NCI-H2171 treated with DMSO at 0.1 percent for 48 hours (cell line): Measurements from ENCODE around the gene ADAMTS12.

Experiments
- DNase-seq: peaks from one replicate; lab custom pipeline; 2025; lab: John Stamatoyannopoulos, UW

Gene ADAMTS12

DNA sequence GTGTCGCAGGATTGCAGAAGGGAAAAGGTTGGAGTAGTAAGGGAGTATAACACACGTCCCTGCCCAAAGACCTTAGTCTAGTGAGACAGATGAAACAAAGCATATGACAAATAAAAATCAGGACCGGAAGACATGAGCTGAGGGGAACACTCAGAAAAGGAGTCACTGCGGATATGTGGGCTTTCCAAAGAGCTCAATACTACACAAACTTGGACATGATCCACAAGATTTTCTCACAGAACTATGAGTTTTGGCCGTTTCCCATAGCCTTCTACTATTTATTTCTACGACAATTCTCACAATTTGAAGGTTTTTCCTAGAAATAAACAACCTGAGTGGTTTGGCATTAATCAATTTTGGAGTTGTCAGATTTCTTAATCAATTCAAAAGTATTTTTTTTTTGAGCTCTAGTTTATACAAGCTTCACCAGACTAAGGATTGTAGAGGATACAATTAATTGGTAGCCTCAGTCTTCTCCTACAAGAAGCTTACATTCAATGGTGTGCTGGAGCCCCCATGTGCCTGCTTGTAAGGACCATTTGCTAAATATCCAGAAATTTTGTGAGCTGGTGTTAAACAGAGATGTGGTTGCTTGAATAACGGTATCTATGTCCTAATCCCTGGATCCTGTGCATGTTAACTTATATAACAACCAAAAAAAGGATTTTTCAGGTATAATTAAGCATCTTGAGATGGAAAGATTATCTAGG lies 91.4 kb downstream of the ADAMTS12 start:
- DNase-seq: no peak

DNA sequence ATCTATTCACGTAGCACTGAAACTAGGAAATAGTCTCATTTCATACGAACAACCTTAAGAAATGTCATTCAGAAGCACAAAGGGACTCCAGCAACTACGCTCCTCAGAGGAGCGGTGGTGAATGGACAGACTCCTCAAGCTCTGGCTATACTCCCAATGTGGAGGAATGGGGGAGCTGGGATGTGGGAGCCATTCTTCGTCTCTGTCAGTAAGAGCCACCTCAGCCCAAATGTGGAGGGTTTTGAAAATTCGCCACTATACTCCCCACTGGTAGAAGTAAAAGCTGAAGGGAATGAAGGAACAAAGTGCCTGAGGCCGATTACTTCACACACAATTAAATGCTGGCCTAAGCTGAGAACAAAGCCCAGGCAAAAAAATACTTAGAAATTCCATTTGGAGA lies 96.3 kb downstream of the ADAMTS12 start:
- no peak for DNase-seq

DNA sequence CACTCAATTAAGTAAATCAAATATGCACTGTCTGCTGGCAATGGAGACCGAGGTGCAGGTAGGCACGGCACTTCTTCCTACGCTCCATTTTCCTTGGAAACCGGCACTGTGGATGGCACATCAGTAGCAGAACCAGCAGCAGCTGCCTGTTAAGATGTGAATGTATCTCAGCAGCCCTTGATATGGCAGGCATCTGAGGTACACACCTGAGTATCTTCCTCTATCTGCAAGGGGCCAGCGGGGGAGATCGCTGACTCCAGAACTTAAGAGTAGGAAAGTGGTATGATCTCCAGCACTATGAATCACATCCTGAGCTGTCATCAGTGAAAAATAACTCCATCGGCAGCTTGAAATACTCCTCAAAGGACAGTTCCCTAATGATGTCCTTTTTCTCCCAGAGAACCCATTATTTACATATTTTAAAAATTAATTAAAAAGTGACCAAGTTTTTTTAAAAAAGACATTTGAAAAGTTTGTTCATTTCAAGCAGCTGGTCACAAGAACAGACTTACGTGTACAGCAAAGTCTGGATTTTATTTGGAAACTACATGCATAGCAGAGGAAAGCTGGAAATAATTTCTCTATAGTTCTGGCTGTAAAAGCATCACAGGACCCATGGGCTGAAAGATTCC lies 97.1 kb downstream of the ADAMTS12 start:
- DNase-seq: no peak

DNA sequence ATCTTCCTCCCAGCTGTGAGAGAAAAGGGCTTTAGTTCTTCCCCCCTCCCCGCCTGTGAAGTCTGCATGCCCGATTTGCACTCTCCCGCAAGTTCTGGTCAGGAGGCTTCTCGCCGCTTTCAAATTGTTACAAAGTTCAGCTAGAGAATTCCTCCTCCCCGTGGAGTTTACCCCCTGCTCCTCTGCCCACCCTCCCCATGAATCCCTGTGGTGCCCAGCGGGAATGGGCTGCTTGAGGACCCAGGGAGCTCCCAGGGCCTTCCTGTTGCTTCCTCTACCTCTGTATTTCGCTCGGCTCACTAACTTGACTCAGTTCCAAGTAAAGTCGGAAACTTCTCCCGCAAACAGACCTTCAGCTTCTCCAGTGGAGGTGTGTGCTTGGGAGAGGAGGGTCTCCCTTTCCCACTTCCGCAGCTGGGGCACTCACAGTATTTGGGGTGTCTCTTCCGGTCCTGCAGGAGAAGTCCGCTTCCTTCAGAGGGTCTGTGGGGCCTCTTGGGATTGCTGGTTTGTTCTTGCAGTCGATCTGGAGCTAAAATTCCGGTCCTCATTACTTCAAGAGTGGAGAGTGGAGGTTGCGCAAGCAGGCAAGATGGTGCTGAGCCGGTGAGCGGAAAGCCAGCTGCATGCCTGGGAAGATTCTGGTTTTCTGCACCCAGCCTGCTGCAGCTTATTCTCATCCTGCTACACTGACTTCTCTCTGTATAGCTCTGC lies 97.8 kb downstream of the ADAMTS12 start:
- DNase-seq: no peak

DNA sequence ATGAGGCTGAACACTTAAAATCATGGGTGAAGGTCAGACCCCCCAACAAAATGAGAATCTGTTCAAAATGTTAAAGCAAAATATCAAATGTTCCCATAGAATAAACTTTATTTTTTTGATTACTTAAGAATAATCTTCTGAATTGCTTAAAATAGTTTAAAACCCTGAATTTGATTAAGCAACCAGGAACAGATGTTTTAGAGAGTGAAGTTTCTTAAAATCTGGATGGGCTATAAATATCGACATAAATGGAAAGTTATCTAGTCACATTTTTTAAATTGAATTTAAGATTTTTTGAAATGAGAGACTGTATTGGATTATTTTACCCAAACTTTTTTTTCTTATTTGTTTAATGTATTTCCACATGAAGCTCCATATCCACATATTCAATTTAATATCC lies 98.5 kb downstream of the ADAMTS12 start:
- DNase-seq: no peak

DNA sequence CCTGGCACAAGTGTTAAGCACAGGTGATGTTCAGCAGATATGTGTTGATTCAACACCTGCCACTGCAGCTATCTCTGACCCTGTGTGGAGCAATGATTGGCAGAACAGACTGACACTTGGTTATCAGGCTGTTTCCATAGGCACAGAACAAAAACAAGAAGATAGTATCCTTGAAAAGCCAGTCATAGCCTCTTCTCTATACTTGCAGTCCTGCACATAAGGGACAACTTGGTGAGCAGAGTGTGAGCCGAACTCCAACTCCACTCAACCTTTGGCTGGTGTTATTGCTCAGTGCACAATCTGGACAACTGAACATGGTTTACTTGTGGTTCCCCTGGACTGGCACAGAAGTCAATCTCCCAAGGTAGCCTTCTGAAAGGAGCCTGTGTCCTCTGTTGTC lies 99.2 kb downstream of the ADAMTS12 start:
- DNase-seq: no peak

DNA sequence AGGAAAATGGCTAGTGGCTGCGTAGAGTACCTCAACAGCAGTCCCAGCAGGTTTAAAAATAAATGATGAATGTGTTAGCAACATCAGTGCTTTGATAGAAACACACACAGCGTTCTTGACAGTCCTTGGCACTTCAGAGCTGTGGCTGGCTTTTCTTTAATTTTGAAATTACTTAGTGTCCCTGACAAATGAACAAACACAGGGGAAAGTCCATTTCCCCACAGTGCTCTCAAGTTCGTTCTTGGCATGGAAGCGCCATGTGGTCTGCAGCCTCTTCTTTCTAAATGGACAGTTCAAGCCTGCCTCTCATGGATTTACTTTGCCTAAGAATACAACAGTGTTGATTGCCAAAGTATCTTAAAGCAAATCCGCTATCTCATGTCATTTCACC lies 102.2 kb downstream of the ADAMTS12 start:
- DNase-seq: no peak

DNA sequence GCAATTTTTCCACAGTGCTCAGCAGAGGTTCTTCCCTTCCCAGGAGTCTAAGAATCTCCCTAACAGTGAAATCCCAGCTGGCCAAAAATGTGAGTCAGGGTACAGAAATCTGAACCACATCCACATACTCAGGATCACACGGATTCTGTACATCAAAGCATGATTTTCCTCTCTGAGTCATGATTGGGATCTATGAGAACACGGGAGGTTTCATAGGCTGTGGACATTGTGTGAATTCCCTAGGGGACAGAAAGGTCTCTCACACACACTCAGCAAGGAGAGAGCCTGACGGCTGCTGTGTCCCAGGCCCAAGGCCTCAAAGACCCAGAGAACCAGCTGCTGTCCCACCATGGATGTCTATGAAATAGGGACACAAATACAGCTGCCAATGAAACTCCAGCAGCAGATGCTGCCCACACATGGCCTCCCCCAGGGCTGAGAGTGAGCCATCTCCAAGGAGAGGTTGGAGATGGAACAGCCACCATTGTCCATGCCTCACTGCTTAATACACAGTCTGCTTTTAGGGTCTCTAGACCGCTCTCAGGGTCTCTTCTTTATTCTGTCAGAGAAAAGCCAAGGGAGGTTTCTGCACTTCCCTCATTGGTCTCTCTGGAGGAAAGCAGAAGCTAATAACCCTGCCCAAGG lies 102.7 kb downstream of the ADAMTS12 start:
- DNase-seq: no peak

DNA sequence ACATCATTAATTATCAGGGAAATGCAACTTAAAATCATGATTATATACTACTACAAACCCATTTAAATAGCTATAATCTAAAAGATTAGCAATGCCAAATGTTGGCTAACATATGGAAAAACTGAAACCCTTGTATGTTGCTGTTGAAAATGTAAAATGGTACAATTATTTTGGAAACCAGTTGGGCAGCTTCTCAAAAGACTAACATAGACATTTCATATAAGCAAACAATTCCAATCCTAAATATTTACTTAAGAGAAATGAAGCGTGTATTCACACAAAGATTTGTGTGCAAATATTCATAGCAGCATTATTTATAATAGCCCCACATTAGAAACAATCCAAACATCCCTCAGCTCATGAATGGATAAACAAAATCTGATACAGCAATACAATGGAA lies 106.2 kb downstream of the ADAMTS12 start:
- DNase-seq: no peak

DNA sequence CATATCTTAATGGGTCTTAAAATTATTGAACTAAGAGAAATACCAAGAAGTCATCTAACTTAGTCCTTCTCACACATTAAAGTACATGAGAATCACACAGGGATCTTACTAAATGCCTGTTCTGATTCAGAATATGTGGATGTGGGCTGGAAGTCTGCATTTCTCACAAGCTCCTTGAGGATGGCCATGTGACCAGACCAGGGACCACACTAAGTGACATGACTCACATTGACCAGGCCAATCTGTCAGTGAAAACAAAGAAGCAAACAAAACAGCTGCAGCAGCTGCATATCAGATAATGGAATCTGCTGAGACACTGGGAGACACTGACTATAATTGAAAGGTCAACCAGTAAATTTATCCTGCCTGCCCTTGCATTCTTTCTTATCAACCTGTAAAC lies 110.5 kb downstream of the ADAMTS12 start:
- DNase-seq: no peak

DNA sequence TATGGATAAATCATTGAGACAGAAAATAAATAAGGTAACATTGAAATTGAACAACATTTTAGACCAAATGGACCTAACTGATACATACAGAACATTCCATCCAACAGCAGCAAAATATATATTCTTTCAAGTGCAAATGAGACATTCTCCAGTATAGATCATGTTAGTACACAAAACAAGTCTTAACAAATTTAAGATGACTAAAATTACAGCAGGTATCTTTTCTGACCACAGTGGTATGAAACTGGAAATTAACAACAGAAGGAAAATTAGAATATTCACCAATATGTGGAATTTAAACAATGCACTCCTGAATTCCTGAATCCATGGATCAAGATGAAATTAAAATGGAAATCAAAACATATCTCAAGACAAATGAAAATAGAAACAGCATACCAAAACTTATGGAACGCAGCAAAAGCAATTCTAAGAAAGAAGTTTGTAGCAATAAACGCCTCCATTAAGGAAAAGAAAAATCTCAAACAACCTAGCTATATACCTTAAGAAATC lies 115.6 kb downstream of the ADAMTS12 start:
- DNase-seq: no peak

DNA sequence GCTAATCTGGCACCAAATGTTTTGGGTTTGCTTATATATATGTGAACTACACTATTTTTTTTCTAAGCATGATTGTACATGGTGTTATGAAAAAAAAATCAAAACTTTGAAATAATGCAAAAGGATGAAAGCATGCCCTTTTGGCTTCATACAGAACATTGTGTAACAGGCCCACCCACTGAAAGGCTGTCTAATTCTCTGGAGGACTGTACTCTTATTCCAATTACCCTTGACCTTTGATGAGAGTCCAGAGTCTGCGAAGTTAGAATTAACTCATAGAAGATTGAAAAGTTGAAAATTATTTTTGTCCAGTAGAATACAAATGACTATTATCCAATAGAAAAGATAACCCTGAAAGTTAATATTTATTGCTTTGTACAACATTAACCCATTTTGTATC lies 117.4 kb downstream of the ADAMTS12 start:
- DNase-seq: no peak

DNA sequence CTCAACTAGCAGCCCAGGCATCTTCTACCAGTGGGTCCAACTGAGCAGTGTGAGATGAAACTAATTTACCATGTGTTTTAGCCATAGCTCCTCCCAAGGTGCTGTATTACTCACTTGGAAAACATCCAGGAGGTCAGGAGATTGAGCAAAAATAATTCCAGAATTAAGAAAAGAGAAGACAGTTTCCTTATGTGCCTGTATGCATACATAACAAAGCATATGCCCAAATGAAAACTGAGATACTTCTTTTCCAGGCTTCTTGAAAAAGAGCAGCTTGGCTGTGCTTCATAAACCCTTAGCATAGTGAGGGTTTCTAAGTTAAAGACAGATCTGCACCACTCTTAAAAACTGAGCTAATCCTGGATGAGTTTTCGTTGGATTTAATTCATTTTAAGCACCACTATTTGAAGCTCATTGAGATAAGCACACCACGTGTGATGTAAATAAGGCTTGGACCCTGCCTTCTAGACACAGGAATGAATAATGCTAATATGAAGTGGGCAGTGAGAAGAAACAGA lies 119.4 kb downstream of the ADAMTS12 start:
- no peak for DNase-seq

DNA sequence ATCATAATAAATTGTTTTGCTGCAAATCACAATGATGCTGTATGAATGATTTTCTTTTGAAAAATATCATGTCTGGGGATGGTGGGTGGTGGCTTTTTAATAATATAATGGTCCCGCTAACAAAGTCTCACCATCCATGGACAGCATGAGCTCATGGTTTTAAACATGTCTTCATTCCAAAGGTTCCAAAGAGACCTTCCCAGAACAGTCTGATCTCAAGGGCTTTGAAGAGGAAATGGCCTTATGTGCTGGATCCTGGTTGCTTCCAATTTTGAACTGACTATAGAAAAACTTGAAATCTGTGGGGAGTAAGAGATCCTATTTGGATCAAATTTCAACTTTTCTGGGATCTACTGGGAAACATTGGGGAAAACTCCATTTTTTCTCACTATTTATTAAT lies 121.8 kb downstream of the ADAMTS12 start:
- no peak for DNase-seq

DNA sequence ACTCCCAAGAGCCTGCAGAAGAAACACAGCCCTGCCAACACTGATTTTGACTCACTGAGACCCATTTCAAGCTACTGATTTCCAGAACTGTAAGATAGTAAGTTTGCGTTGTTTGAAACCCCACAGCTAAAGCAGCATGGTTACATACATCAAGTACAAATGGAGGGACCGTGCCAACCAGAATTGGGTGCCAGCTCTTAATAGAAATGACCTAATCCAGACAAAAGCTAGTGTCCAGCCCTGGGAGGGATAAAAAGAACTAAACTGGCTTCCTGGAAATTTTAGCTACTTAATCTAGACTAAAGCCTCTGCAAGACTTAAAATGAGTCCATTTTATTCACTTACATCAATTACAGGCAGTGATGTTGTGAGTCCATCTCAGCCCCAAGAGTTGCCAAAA lies 122.6 kb downstream of the ADAMTS12 start:
- DNase-seq: no peak

DNA sequence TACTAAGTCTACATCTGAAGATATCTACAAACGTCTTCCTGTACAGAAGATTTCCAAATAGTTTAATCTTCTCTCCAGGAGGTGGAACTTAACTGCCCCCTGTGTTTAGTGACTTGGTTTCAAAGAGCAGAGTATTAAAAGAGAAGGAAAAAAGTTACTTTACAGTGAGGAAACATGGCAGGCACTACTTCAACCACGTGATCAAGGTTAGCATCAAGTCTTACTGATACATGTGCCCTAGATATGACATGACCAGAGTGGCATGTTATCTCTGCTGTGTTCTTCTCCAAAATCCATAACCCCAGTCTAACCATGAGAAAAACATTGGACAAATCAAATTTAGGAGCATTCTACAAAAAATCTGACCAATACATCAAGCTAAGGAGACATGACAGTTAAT lies 125.8 kb downstream of the ADAMTS12 start:
- DNase-seq: no peak

DNA sequence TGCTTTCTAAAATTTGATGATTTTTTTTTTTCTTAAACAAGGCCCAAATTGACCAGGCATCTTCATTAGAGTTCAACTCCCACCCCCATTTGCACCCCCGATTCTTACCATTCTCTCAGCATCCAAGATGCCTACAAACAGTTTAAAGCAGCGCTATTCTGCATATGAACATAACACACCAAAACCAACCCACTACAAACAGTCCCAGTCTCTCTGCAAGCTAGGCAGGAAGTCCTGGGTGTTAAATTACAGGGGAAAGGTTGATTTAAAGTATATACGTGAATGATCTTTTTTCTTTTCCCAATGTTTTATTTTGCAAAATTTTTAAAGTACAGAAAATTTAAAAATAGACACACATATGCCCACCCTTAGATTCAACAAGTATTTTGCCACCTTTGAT lies 127.0 kb downstream of the ADAMTS12 start:
- DNase-seq: no peak

DNA sequence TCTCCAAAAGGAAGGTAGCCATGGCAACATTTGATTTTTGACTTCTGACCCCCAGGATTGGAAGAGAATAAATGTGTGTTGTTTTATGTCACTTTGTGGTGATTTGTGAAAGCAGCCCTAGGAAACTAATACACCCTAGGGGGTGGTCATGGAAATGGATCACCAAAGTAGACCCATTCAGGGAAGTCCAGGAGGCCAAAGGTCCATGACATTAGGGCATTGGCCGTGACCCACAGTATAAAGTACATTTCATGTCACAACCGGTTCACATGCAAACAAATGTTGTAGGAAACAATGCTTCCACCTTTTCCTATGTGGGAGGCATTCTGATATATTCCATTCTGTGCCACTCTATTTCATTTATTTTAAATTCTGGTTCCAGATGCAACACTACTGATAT lies 128.4 kb downstream of the ADAMTS12 start:
- DNase-seq: no peak

DNA sequence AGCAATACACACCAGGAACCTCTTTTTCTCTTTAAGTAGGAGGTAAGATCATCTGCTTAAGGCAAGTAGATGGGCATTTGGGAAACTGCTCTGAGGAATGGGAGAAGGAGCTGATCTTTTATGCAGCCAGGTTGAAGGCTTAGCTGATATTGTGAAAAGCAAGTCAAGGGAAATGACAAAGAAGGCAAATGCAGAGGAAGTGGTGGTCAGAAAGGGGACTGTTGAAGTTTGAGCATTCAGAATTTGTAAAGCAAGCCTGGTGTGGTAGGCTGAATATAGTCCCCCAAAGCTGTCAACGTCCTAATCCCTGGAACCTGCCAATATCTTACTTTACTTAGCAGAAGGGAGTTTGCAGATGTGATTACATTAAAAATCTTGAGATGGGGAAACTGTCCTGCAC lies 128.9 kb downstream of the ADAMTS12 start:
- no peak for DNase-seq

DNA sequence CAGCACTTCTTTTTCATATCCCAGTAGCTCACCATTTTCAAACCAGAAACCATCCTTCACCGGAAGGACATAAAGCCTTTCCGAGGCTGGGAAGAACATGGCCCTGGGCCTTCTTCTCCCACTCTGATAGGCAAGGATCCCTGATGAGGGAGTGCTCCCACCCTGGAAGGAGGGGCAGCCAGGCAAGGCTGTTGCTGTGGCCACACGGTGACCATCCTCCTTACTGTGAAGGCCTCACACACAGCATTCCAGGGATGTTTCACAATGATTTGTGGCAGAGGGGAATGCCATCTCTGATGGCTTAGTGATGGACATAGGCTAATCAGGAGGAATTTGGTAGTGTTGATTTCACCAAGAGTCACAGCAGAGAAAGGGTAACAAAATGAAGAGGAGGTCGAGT lies 130.7 kb downstream of the ADAMTS12 start:
- no peak for DNase-seq

DNA sequence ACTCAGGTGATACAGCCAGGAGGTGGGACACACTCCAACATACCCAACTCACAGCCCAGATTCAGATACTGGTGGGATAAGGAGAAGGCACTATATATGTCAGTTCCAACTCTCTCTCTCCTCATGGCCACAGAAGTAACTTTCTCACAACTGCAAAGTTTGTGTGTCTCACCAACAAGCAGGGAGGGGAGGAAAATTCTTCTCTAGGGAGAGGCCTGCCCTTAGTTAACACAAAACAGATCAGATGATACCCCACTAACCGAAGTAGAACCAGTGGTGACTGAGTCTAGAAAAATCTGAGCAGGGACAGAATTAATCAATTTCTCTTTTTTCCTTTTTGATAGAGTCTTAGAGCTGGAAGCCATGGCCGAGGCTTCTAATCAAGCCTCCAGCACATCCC lies 133.1 kb downstream of the ADAMTS12 start:
- no peak for DNase-seq

DNA sequence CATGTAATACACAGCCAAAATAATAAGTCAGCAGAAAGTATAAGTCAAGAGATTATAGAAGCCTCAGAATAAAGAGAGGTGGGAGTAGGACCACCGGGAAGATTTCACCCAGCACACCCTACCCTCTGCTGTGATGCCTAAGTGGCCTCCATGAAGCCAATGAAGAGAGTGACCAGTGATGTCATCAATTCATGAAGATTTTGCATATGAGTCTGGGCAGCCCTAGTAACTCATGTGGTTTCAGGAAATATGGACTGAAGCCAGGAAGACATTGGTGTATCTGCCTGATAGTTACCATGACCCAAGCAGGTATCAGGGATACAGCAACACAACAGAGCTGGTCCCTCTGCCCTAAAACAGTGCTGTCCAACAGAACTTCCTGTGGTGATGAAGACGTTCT lies 135.3 kb downstream of the ADAMTS12 start:
- no peak for DNase-seq

DNA sequence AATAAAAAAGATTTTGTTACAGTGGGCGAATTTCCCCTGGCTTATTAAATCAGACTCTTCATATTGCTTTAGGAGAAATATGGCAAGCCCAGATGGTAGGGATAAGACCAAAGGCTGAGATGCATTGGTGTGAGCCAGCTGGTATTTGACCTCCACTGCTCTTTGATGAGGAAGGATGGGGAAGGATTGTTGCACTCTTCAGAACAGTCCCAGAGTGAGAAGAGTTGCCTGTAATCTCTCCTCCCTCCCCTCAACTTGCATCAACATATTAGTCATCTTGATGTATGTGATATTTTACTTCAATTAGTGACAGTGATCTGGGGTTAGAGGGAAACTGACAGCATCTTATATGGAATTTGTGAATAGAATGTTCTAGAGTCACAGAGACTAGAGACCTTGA lies 136.6 kb downstream of the ADAMTS12 start:
- no peak for DNase-seq
